H1 (cell line): Measurements from ENCODE around the gene ZFP3. TPM values are rescaled to one million over a fixed set of nuclear protein-coding genes. Genes with fewer than 3 reads are reported as not detected.
"Not testable (repeated sequence)": the region's sequence is repeated elsewhere in the genome, so short reads cannot be mapped to it uniquely, and the experiment has no call there.

Experiments
- CTCF ChIA-PET: fragments of 300-600 bp; sonication (Branson Sonifier 250); formaldehyde crosslinking; loops from one replicate; lab custom pipeline; 2021; ENCODE audit not compliant: partially characterized antibody; lab: Charles Lee
- POLR2A ChIA-PET: fragments of 300-600 bp; sonication (Branson Sonifier 250); formaldehyde crosslinking; loops from one replicate; lab custom pipeline; 2021; ENCODE audit warnings: inconsistent platforms; ENCODE audit not compliant: partially characterized antibody; lab: Charles Lee
- DNase-seq, 2 experiments: peaks; one replicate each; pipeline versions ENCODE4 v3.0.0 to v3.0.0-alpha.2; 2010 to 2022; ENCODE audit warnings: low spot score in 2 of 2, low read depth in 1 of 2, mixed read lengths in 1 of 2
- FAIRE-seq: peaks from 2 replicates; lab custom pipeline; 2011; peaks lifted over from hg19 to GRCh38; lab: Jason Lieb, UNC
- H2AFZ ChIP-seq: 2 replicates; pipeline ENCODE4 v1.8.1; 2012; ENCODE audit warnings: low read length, inconsistent platforms
- H2AK5ac ChIP-seq: 2 replicates; pipeline ENCODE4 v1.6.1; 2013; ENCODE audit warnings: low read depth, low read length
- H2BK120ac ChIP-seq: replicated peaks from 2 replicates; pipeline ENCODE3; 2013; ENCODE audit warnings: low read depth, low read length, inconsistent platforms
- H2BK12ac ChIP-seq: 2 replicates; pipeline ENCODE4 v1.6.1; 2013; ENCODE audit warnings: low read depth, low read length
- H2BK15ac ChIP-seq: 2 replicates; pipeline ENCODE4 v1.6.1; 2013; ENCODE audit warnings: low read length
- H2BK20ac ChIP-seq: 2 replicates; pipeline ENCODE4 v1.6.1; 2013; ENCODE audit warnings: low read length
- H2BK5ac ChIP-seq: 2 replicates; pipeline ENCODE4 v1.6.1; 2013; ENCODE audit warnings: low read depth, low read length
- H3K14ac ChIP-seq: 2 replicates; pipeline ENCODE4 v1.6.1; 2013; ENCODE audit warnings: inconsistent platforms; ENCODE audit not compliant: insufficient read length
- H3K18ac ChIP-seq: 2 replicates; pipeline ENCODE4 v1.6.1; 2013; ENCODE audit warnings: low read length; ENCODE audit errors: extremely low read depth
- H3K23ac ChIP-seq: 2 replicates; pipeline ENCODE4 v1.6.1; 2013; ENCODE audit warnings: inconsistent platforms; ENCODE audit not compliant: insufficient read length
- H3K23me2 ChIP-seq: 2 replicates; pipeline ENCODE4 v1.6.1; 2013; ENCODE audit warnings: low read depth, low read length
- H3K27ac ChIP-seq: 2 replicates; pipeline ENCODE4 v1.6.1; 2011; ENCODE audit warnings: low read depth, low read length, inconsistent platforms
- H3K27me3 ChIP-seq, 4 experiments: replicated peaks in 1 of 4; 1 replicate in 1 of 4; 2 replicates in 3 of 4; pipeline versions ENCODE4 v1.6.1 to v1.8.1; 2011 to 2013; ENCODE audit warnings: low read length in 3 of 4, mild to moderate bottlenecking in 3 of 4, inconsistent platforms in 2 of 4, mixed read lengths in 2 of 4, moderate library complexity in 1 of 4; ENCODE audit not compliant: control insufficient read depth in 3 of 4, insufficient read depth in 3 of 4; ENCODE audit errors: extremely low read depth in 1 of 4
- H3K36me3 ChIP-seq, 4 experiments: 2 replicates each; pipeline versions ENCODE4 v1.6.1 to v1.8.1; 2011 to 2013; ENCODE audit warnings: mild to moderate bottlenecking in 4 of 4, low read length in 3 of 4, moderate library complexity in 2 of 4, control low read depth in 1 of 4, inconsistent platforms in 1 of 4; ENCODE audit not compliant: insufficient read depth in 4 of 4, control insufficient read depth in 2 of 4
- H3K4ac ChIP-seq: replicated peaks from 2 replicates; pipeline ENCODE3; 2013; ENCODE audit warnings: low read length, low read depth, mixed read lengths, inconsistent platforms; ENCODE audit not compliant: insufficient read length
- H3K4me1 ChIP-seq, 4 experiments: replicated peaks in 1 of 4; 1 replicate in 1 of 4; 2 replicates in 3 of 4; pipeline versions ENCODE4 v1.6.1 to v1.8.1; 2011 to 2013; ENCODE audit warnings: low read length in 3 of 4, inconsistent platforms in 2 of 4, mixed read lengths in 1 of 4; ENCODE audit not compliant: insufficient read depth in 4 of 4, control insufficient read depth in 3 of 4
- H3K4me2 ChIP-seq, 2 experiments: 2 replicates each; pipeline versions ENCODE4 v1.6.1 to v1.8.1; 2011 to 2013; ENCODE audit warnings: low read depth in 2 of 2, low read length in 2 of 2, control low read depth in 1 of 2, inconsistent platforms in 1 of 2, mild to moderate bottlenecking in 1 of 2; ENCODE audit not compliant: insufficient read depth in 1 of 2
- H3K4me3 ChIP-seq, 4 experiments: fragments of 200-600, 300-600 bp in 1 of 4; sonication (generic), shearing (Covaris generic), sonication (Bioruptor Twin) in 1 of 4; 2 replicates each; pipeline versions ENCODE4 v1.5.1 to v1.8.1; 2011 to 2016; ENCODE audit warnings: low read length in 4 of 4, low read depth in 3 of 4, control low read depth in 2 of 4, inconsistent platforms in 2 of 4, mild to moderate bottlenecking in 2 of 4, mixed read lengths in 1 of 4, moderate library complexity in 1 of 4; ENCODE audit not compliant: insufficient read depth in 2 of 4; ENCODE audit errors: extremely low read depth in 1 of 4
- H3K56ac ChIP-seq: replicated peaks from 2 replicates; pipeline ENCODE3; 2013; ENCODE audit warnings: low read depth, mild to moderate bottlenecking, mixed read lengths, low read length, inconsistent platforms; ENCODE audit not compliant: insufficient read length
- H3K79me1 ChIP-seq: 2 replicates; pipeline ENCODE4 v1.6.1; 2013; ENCODE audit warnings: low read depth, low read length, control low read depth
- H3K79me2 ChIP-seq, 2 experiments: 2 replicates each; pipeline versions ENCODE4 v1.6.1 to v1.8.1; 2012 to 2013; ENCODE audit warnings: low read length in 2 of 2, mild to moderate bottlenecking in 2 of 2, inconsistent platforms in 1 of 2; ENCODE audit not compliant: insufficient read depth in 2 of 2, control insufficient read depth in 1 of 2
- H3K9ac ChIP-seq, 4 experiments: replicated peaks in 1 of 4; 1 replicate in 1 of 4; 2 replicates in 3 of 4; pipeline versions ENCODE4 v1.6.1 to v1.8.1; 2011 to 2013; ENCODE audit warnings: low read depth in 3 of 4, low read length in 3 of 4, control low read depth in 2 of 4, mild to moderate bottlenecking in 2 of 4, moderate library complexity in 2 of 4, inconsistent platforms in 1 of 4; ENCODE audit errors: extremely low read depth in 1 of 4
- H3K9me3 ChIP-seq, 2 experiments: 2 replicates each; pipeline versions ENCODE4 v1.6.1 to v1.8.1; 2012 to 2013; ENCODE audit warnings: mild to moderate bottlenecking in 2 of 2, moderate library complexity in 2 of 2, control low read depth in 1 of 2, inconsistent platforms in 1 of 2, low read depth in 1 of 2, low read length in 1 of 2, mixed read lengths in 1 of 2; ENCODE audit not compliant: insufficient read depth in 2 of 2
- H4K20me1 ChIP-seq, 2 experiments: replicated peaks in 1 of 2; 2 replicates each; pipeline versions ENCODE3 to v1.8.1; 2011 to 2013; ENCODE audit warnings: inconsistent platforms in 2 of 2, low read length in 2 of 2, mild to moderate bottlenecking in 1 of 2; ENCODE audit not compliant: insufficient read depth in 2 of 2, control insufficient read depth in 1 of 2
- H4K5ac ChIP-seq: 2 replicates; pipeline ENCODE4 v1.6.1; 2013; ENCODE audit warnings: low read length, low read depth, mixed read lengths, inconsistent platforms; ENCODE audit not compliant: insufficient read length
- H4K8ac ChIP-seq: 2 replicates; pipeline ENCODE4 v1.8.0; 2013; ENCODE audit warnings: mild to moderate bottlenecking, moderate library complexity, low read length, inconsistent platforms; ENCODE audit not compliant: insufficient read depth; ENCODE audit errors: extremely low read depth
- H4K91ac ChIP-seq: replicated peaks from 2 replicates; pipeline ENCODE3; 2013; ENCODE audit warnings: low read length, mixed read lengths, inconsistent platforms; ENCODE audit not compliant: insufficient read length
- CBX8 ChIP-seq: fragments of 300-800, 300-1000 bp; sonication (generic); IDR thresholded peaks from 2 replicates; pipeline ENCODE4 v1.7.1; 2016; ENCODE audit warnings: low read depth, low read length, borderline replicate concordance
- WGBS, 2 experiments: shearing (Covaris generic) in 1 of 2; methylation state at CpG; one replicate each; pipeline versions ENCODE4 v1.1.6 to v1.1.7; 2013 to 2015; ENCODE audit warnings: low lambda C conversion rate in 2 of 2, mixed read lengths in 2 of 2, inconsistent platforms in 1 of 2, low coverage in 1 of 2, missing lambda C conversion rate in 1 of 2; ENCODE audit not compliant: insufficient replicate concordance in 2 of 2, insufficient coverage in 1 of 2, insufficient read length in 1 of 2; ENCODE audit errors: extremely low coverage in 1 of 2, missing lambda C conversion rate in 1 of 2; 5-methylcytosine and 5-hydroxymethylcytosine counted together
- polyA plus RNA-seq, 7 experiments: library from polyadenylated mRNA; depleted of rRNA in 3 of 7; stranded (reverse) in 5 of 7; unstranded in 2 of 7; fragments of >200 nt in 5 of 7; fragments of 200-250 nt in 2 of 7; gene quantifications; 1 replicate in 5 of 7; 2 replicates in 1 of 7; 4 replicates in 1 of 7; pipeline versions ENCODE4 v1.2.1 to v1.2.3, GENCODE V29; 2011 to 2013; ENCODE audit warnings: missing spikeins in 2 of 7, mixed read lengths in 2 of 7
- total RNA-seq: library from RNA; stranded (reverse); fragmentation: NEBNext Ultra II Directional; extraction: Animal tissue kit (Norgen Biotek cat#: 25700); gene quantifications from 2 replicates; pipeline ENCODE4 v1.2.1, GENCODE V29; 2021
- TF ChIP-seq, protein P1 (sequence below): IDR thresholded peaks from 2 replicates; pipeline ENCODE4 v1.6.1; 2011; ENCODE audit warnings: low read depth, mild to moderate bottlenecking, low read length; ENCODE audit not compliant: insufficient read depth

Gene ZFP3
- total and polyA plus RNA-seq, 2 of the 8 experiments (the other 6 are each of a cell fraction or from before 2014, with no cell fraction given) = 0.15 to 0.44 TPM

- no peak for TF ChIP-seq CBX8
- TF ChIP-seq, protein P1, sequence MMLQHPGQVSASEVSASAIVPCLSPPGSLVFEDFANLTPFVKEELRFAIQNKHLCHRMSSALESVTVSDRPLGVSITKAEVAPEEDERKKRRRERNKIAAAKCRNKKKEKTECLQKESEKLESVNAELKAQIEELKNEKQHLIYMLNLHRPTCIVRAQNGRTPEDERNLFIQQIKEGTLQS = no peak
- TF ChIP-seq, all 59 proteins: peak for 0
These were observed 49.6 kb downstream of the ZFP3 start (continued) for GRCh38 chr17:5127910-5128309.

DNA sequence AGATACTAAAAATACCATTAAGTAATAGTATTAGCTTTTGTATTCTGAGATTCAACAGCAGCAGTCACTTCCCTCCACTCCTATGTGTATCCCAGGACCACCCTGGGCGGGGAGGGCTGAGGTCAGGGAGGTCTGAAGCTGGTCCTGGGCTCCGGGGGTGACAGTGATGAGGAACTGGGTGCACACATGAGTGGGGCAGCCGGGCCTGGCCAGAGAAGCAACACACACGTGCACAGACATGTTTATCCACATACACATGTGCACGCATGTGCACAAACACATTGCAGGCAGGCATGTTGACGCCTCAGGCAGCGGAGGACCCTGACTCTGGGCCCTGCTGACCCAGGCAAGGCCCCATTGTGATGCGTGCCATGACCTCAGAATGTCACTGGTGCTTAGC, 50.1 kb downstream of the ZFP3 start:
- H3K14ac ChIP-seq, H3K4me2 ChIP-seq, H3K9ac ChIP-seq, H3K4ac ChIP-seq, H4K5ac ChIP-seq, H3K23ac ChIP-seq, CTCF ChIA-PET, H2BK20ac ChIP-seq, H2AK5ac ChIP-seq, H2BK15ac ChIP-seq, H3K18ac ChIP-seq, H3K4me1 ChIP-seq, FAIRE-seq, H4K20me1 ChIP-seq, H2BK12ac ChIP-seq, H2BK120ac ChIP-seq, H3K79me1 ChIP-seq, H3K36me3 ChIP-seq, DNase-seq, H2AFZ ChIP-seq, H3K27me3 ChIP-seq, H3K4me3 ChIP-seq, H2BK5ac ChIP-seq, H3K23me2 ChIP-seq, H3K9me3 ChIP-seq, H3K79me2 ChIP-seq, H3K56ac ChIP-seq, H4K91ac ChIP-seq, H4K8ac ChIP-seq, H3K27ac ChIP-seq: not testable (repeated sequence)
- POLR2A ChIA-PET = interaction anchor here (1.6 kb wide), 1 partner anchor 16 kb away, joined by 5 read pairs; the partner anchor contains the start of gene ZNF232
- WGBS, 2 experiments = 87% methylated on average over 8 of the region's 8 CpGs; no CpG with 5 or more reads in 1 of the 2 experiments
